HCT116 (cell line): Measurements from ENCODE around the gene PTTG1IP. TPM values are rescaled to one million over a fixed set of nuclear protein-coding genes. Genes with fewer than 3 reads are reported as not detected.

Experiments
- ATAC-seq: fragments of 200-7000 bp; cut with Tn5 transposase; 2 replicates; pipeline ENCODE4 v1.9.1; 2020; ENCODE audit warnings: mild to moderate bottlenecking, moderate library complexity
- BruUV-seq: library from RNA; stranded (reverse); fragments of 400-500 nt; replicated peaks from 2 replicates; lab custom pipeline; 2021; lab: Mats Ljungman, UMichigan
- CTCF ChIA-PET: fragments of 300-600 bp; sonication (Branson Sonifier 250); formaldehyde crosslinking; loops from one replicate; lab custom pipeline; 2021; ENCODE audit warnings: antibody characterized with exemption; lab: Charles Lee
- POLR2A ChIA-PET: fragments of 300-600, 350-600 bp; sonication (Branson Sonifier 250); formaldehyde crosslinking; loops from one replicate; lab custom pipeline; 2021; ENCODE audit warnings: antibody characterized with exemption; lab: Charles Lee
- RAD21 ChIA-PET, 2 experiments: fragments of 300-600 bp; sonication (Branson Sonifier 250); formaldehyde crosslinking; loops; one replicate each; lab custom pipeline; 2023; ENCODE audit warnings: low total read pairs in 2 of 2; ENCODE audit not compliant: uncharacterized antibody in 2 of 2, unreplicated experiment in 2 of 2, low non-redundant PET in 1 of 2; lab: Charles Lee
- DNase-seq: peaks from one replicate; pipeline ENCODE4 v3.0.0-alpha.2; 2010; ENCODE audit warnings: low read depth, low spot score
- H2AFZ ChIP-seq: fragments of 200-600 bp; shearing (Covaris generic), sonication (generic); 2 replicates; pipeline ENCODE4 v1.6.1; 2017; ENCODE audit warnings: low read depth, mixed run types, mixed read lengths, antibody characterized with exemption, low read length; ENCODE audit not compliant: poor library complexity, severe bottlenecking
- H3K27ac ChIP-seq: 2 replicates; pipeline ENCODE4 v1.5.1; 2012; ENCODE audit warnings: low read depth, low read length
- H3K27me3 ChIP-seq: fragments of 200-600 bp; sonication (generic); 2 replicates; pipeline ENCODE4 v1.6.1; 2016; ENCODE audit warnings: mixed run types, low read length, mixed read lengths; ENCODE audit not compliant: insufficient read depth
- H3K36me3 ChIP-seq, 2 experiments: fragments of 200-500 bp in 1 of 2; fragments of 200-600 bp in 1 of 2; sonication (Bioruptor generic) in 1 of 2; sonication (generic) in 1 of 2; 2 replicates each; pipeline versions ENCODE4 v1.5.1 to v1.6.1; 2014 to 2016; ENCODE audit warnings: low read length in 2 of 2, inconsistent platforms in 1 of 2, mixed read lengths in 1 of 2, mixed run types in 1 of 2; ENCODE audit not compliant: insufficient read depth in 2 of 2, control insufficient read depth in 1 of 2
- H3K4me1 ChIP-seq, 2 experiments: fragments of 200-600 bp in 1 of 2; sonication (generic) in 1 of 2; 2 replicates each; pipeline versions ENCODE4 v1.5.1 to v1.6.1; 2012 to 2017; ENCODE audit warnings: low read length in 2 of 2, inconsistent platforms in 1 of 2, mild to moderate bottlenecking in 1 of 2, mixed read lengths in 1 of 2, mixed run types in 1 of 2, moderate library complexity in 1 of 2; ENCODE audit not compliant: insufficient read depth in 2 of 2, control insufficient read depth in 1 of 2
- H3K4me2 ChIP-seq: fragments of 200-600 bp; sonication (generic); 2 replicates; pipeline ENCODE4 v1.6.1; 2017; ENCODE audit warnings: mixed run types, low read length, mixed read lengths
- H3K4me3 ChIP-seq, 2 experiments: fragments of 200-600 bp in 1 of 2; sonication (generic) in 1 of 2; replicated peaks in 1 of 2; 2 replicates each; pipeline ENCODE4 v1.5.1; 2011 to 2016; ENCODE audit warnings: low read length in 2 of 2, control low read depth in 1 of 2, low read depth in 1 of 2, mild to moderate bottlenecking in 1 of 2, mixed read lengths in 1 of 2, mixed run types in 1 of 2
- H3K79me2 ChIP-seq: fragments of 200-600 bp; sonication (generic); 2 replicates; pipeline ENCODE4 v1.6.1; 2017; ENCODE audit warnings: mild to moderate bottlenecking, mixed run types, low read length, moderate library complexity, mixed read lengths; ENCODE audit not compliant: insufficient read depth
- H3K9ac ChIP-seq: fragments of 200-600 bp; sonication (generic); 2 replicates; pipeline ENCODE4 v1.6.1; 2016; ENCODE audit warnings: low read length, mixed read lengths
- H3K9me2 ChIP-seq: fragments of 200-600 bp; sonication (generic), shearing (Covaris generic); 2 replicates; pipeline ENCODE4 v1.6.1; 2017; ENCODE audit warnings: mixed run types, mild to moderate bottlenecking, moderate library complexity; ENCODE audit not compliant: insufficient read depth
- H3K9me3 ChIP-seq, 2 experiments: fragments of 200-500 bp in 1 of 2; fragments of 200-600 bp in 1 of 2; sonication (Bioruptor generic) in 1 of 2; sonication (generic) in 1 of 2; 2 replicates each; pipeline ENCODE4 v1.6.1; 2014 to 2017; ENCODE audit warnings: low read length in 2 of 2, mixed read lengths in 2 of 2, inconsistent platforms in 1 of 2, low read depth in 1 of 2, mild to moderate bottlenecking in 1 of 2, mixed run types in 1 of 2, moderate library complexity in 1 of 2; ENCODE audit not compliant: control insufficient read depth in 1 of 2, insufficient read depth in 1 of 2
- H4K20me1 ChIP-seq: fragments of 200-600 bp; sonication (generic), shearing (Covaris generic); 2 replicates; pipeline ENCODE4 v1.6.1; 2017; ENCODE audit warnings: mixed run types, mild to moderate bottlenecking, moderate library complexity; ENCODE audit not compliant: insufficient read depth
- ATF3 ChIP-seq: IDR thresholded peaks from 2 replicates; pipeline ENCODE4 v1.6.1; 2012
- CBX3 ChIP-seq: IDR thresholded peaks from 2 replicates; pipeline ENCODE4 v1.6.1; 2012; ENCODE audit warnings: low read depth
- CEBPB ChIP-seq: IDR thresholded peaks from 2 replicates; pipeline ENCODE4 v1.6.1; 2012; ENCODE audit warnings: low read depth
- EGR1 ChIP-seq: IDR thresholded peaks from 2 replicates; pipeline ENCODE4 v1.6.1; 2012; ENCODE audit warnings: low read depth
- EZH2 ChIP-seq: fragments of 200-600 bp; sonication (generic); IDR thresholded peaks from 2 replicates; pipeline ENCODE4 v1.6.1; 2017; ENCODE audit warnings: antibody characterized with exemption, mixed run types
- EZH2phosphoT487 ChIP-seq: fragments of 200-600 bp; IDR thresholded peaks from 2 replicates; pipeline ENCODE4 v1.6.1; 2018; ENCODE audit warnings: antibody characterized with exemption, borderline replicate concordance
- JUND ChIP-seq: IDR thresholded peaks from 2 replicates; pipeline ENCODE4 v1.6.1; 2012
- POLR2A ChIP-seq: IDR thresholded peaks from 2 replicates; pipeline ENCODE4 v1.7.0; 2011; ENCODE audit warnings: borderline replicate concordance; ENCODE audit not compliant: insufficient read depth, insufficient read length; ENCODE audit errors: extremely low read depth
- POLR2AphosphoS5 ChIP-seq: IDR thresholded peaks from 2 replicates; pipeline ENCODE4 v1.6.1; 2011; ENCODE audit warnings: mild to moderate bottlenecking, low read depth, low read length, moderate library complexity
- RAD21 ChIP-seq: IDR thresholded peaks from 2 replicates; pipeline ENCODE4 v1.6.1; 2012; ENCODE audit warnings: low read depth, mild to moderate bottlenecking
- SP1 ChIP-seq: IDR thresholded peaks from 2 replicates; pipeline ENCODE4 v1.6.1; 2012; ENCODE audit warnings: low read depth
- SRF ChIP-seq: IDR thresholded peaks from 2 replicates; pipeline ENCODE4 v1.6.1; 2012; ENCODE audit warnings: low read depth
- YY1 ChIP-seq: IDR thresholded peaks from 2 replicates; pipeline ENCODE4 v1.6.1; 2011; ENCODE audit warnings: low read length, low read depth, moderate library complexity, mild to moderate bottlenecking; ENCODE audit not compliant: insufficient replicate concordance; ENCODE audit errors: extremely low read depth
- intact Hi-C: fragments of 100-400 bp; cut with micrococcal nuclease; formaldehyde crosslinking; loops from 2 replicates; pipeline ENCODE4 v1.10.0; 2022
- total RNA-seq: library from RNA; stranded (reverse); gene quantifications from one replicate; pipeline ENCODE4 v1.2.1, GENCODE V29; 2021; ENCODE audit not compliant: unreplicated experiment
- TF ChIP-seq, protein P1 (sequence below), 3 experiments: fragments of 200-600 bp in 1 of 3; sonication (generic) in 1 of 3; IDR thresholded peaks in 2 of 3; conservative IDR thresholded peaks in 1 of 3; 2 replicates each; pipeline ENCODE4 v1.5.1; 2012 to 2017; ENCODE audit warnings: low read depth in 2 of 3, low read length in 2 of 3, antibody characterized with exemption in 1 of 3, borderline replicate concordance in 1 of 3, control low read depth in 1 of 3, mild to moderate bottlenecking in 1 of 3, mixed read lengths in 1 of 3, mixed run types in 1 of 3, moderate library complexity in 1 of 3; ENCODE audit not compliant: insufficient read depth in 1 of 3
- TF ChIP-seq, protein P2 (sequence below): IDR thresholded peaks from 2 replicates; pipeline ENCODE4 v1.6.1; 2012

The PTTG1IP gene
- total RNA-seq, 1 experiment from 2014 or later: 83.4 TPM

- Histone ChIP-seq H3K9me3 (no peaks in the 10 kb centered on the region), H3K4me1 (no peaks in the 10 kb centered on the region; a peak in 1 of 4 replicates), H3K9me2 (no peaks in the 10 kb centered on the region), H3K36me3 (no peaks in the 10 kb centered on the region), H3K9ac (no peak overlapping the region), H3K27ac (no peak overlapping the region), H3K79me2 (no peaks in the 10 kb centered on the region), H3K4me3 (no peak overlapping the region), H3K4me2 (no peak overlapping the region), H2AFZ (no peak overlapping the region)
- no peak for DNase-seq
- ChIA-PET RAD21 (no interaction called here), POLR2A (no interaction called here), CTCF (interaction anchor here (1.3 to 2.3 kb wide), 4 partner anchors 9 to 236 kb away, joined by 3 to 22 read pairs (median 6); partner anchors contain the start of gene PTTG1IP)
- intact Hi-C loops: loop anchor here (5.0 kb wide), 1 partner anchor 34 kb away; no protein-coding TSS in a partner anchor
- no peak for ATAC-seq
- TF ChIP-seq POLR2AphosphoS5 (no peak), SP1 (no peak), EGR1 (no peak), JUND (no peak), CEBPB (no peak), POLR2A (no peak), YY1 (no peak), RAD21 (no peak), EZH2 (no peak), CBX3 (no peak), EZH2phosphoT487 (no peak), SRF (no peak), ATF3 (no peak)
- TF ChIP-seq, protein P1, sequence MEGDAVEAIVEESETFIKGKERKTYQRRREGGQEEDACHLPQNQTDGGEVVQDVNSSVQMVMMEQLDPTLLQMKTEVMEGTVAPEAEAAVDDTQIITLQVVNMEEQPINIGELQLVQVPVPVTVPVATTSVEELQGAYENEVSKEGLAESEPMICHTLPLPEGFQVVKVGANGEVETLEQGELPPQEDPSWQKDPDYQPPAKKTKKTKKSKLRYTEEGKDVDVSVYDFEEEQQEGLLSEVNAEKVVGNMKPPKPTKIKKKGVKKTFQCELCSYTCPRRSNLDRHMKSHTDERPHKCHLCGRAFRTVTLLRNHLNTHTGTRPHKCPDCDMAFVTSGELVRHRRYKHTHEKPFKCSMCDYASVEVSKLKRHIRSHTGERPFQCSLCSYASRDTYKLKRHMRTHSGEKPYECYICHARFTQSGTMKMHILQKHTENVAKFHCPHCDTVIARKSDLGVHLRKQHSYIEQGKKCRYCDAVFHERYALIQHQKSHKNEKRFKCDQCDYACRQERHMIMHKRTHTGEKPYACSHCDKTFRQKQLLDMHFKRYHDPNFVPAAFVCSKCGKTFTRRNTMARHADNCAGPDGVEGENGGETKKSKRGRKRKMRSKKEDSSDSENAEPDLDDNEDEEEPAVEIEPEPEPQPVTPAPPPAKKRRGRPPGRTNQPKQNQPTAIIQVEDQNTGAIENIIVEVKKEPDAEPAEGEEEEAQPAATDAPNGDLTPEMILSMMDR (IDR thresholded peaks at IDR 0.05 in 2 of 3, conservative IDR thresholded peaks at IDR 0.05 in 1 of 3; ENCODE audit: borderline replicate concordance in 1 of 3, insufficient read depth in 1 of 3, low read depth in 2 of 3, low read length in 2 of 3): no peak
- TF ChIP-seq, protein P2, sequence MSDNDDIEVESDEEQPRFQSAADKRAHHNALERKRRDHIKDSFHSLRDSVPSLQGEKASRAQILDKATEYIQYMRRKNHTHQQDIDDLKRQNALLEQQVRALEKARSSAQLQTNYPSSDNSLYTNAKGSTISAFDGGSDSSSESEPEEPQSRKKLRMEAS: no peak
- TF ChIP-seq, all 23 proteins: peak for 0
- no TSS peak for BruUV-seq
- H3K27me3 ChIP-seq: no peaks in the 10 kb centered on the region
- H4K20me1 ChIP-seq: no peaks in the 10 kb centered on the region
These were observed 19.7 kb upstream of the PTTG1IP start for GRCh38 chr21:44893278-44893556.
